AG10803 (cell line): Measurements from ENCODE around the gene ARHGEF12.

Experiments
- DNase-seq: peaks from one replicate; pipeline ENCODE4 v3.0.0; 2010; ENCODE audit warnings: low read depth
- H3K4me3 ChIP-seq: 2 replicates; pipeline ENCODE4 v1.5.1; 2011; ENCODE audit warnings: mild to moderate bottlenecking, low read length, control low read depth
- TF ChIP-seq, protein P1 (sequence below): conservative IDR thresholded peaks from 2 replicates; pipeline ENCODE4 v1.5.1; 2011; ENCODE audit warnings: mild to moderate bottlenecking, low read length, control low read depth, inconsistent platforms

The ARHGEF12 gene

GRCh38 chr11:120336641-120337354 lies 585 bp downstream of the ARHGEF12 start:
- no peak for DNase-seq
- TF ChIP-seq, protein P1, sequence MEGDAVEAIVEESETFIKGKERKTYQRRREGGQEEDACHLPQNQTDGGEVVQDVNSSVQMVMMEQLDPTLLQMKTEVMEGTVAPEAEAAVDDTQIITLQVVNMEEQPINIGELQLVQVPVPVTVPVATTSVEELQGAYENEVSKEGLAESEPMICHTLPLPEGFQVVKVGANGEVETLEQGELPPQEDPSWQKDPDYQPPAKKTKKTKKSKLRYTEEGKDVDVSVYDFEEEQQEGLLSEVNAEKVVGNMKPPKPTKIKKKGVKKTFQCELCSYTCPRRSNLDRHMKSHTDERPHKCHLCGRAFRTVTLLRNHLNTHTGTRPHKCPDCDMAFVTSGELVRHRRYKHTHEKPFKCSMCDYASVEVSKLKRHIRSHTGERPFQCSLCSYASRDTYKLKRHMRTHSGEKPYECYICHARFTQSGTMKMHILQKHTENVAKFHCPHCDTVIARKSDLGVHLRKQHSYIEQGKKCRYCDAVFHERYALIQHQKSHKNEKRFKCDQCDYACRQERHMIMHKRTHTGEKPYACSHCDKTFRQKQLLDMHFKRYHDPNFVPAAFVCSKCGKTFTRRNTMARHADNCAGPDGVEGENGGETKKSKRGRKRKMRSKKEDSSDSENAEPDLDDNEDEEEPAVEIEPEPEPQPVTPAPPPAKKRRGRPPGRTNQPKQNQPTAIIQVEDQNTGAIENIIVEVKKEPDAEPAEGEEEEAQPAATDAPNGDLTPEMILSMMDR = no peak
- peak overlapping the region; percentile 65 for H3K4me3 ChIP-seq

DNA sequence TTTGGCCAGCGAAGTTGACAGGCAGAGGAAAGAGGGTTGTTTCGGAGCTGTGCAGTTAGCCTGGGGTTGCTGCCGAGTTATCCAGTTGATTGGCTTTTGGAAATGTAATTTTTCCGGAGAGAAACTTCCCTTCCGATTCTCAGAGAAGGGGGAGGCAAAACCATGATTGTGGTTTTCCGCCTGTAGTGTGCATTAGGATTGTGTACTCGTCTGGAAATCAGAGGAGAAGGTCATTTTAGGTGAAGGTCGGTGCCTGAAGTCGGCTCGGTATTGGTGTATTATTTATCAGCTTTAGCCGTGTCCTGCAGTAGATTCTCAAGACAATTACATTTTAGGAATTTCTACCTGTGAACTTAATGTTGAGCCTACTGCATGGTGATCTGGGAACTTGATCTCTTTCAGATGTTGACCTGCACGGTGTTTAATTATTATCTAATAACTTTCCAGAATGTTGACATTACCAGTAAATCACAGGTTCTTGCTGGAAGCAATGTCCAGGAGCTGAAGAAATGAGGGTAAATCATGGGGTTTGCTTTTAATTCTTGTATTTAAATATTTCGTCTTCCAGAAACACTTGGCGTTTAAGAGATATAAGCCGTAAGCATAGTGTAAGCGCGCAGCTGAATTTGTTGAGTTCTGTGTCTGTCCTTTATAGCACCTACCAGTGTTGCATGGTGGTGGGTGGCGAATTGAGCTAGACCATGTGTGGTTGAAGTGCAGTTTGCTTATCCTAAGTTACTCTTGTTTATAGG lies 1.3 kb downstream of the ARHGEF12 start:
- H3K4me3 ChIP-seq = peak overlapping the region; percentile 65
- TF ChIP-seq, protein P1 = no peak
- DNase-seq = peak; percentile 29

- peak overlapping the region; percentile 65 for H3K4me3 ChIP-seq
- DNase-seq = peak; percentile 48
- TF ChIP-seq, protein P1 = no peak
These were observed 2.1 kb downstream of the ARHGEF12 start for GRCh38 chr11:120338107-120338933.

DNA sequence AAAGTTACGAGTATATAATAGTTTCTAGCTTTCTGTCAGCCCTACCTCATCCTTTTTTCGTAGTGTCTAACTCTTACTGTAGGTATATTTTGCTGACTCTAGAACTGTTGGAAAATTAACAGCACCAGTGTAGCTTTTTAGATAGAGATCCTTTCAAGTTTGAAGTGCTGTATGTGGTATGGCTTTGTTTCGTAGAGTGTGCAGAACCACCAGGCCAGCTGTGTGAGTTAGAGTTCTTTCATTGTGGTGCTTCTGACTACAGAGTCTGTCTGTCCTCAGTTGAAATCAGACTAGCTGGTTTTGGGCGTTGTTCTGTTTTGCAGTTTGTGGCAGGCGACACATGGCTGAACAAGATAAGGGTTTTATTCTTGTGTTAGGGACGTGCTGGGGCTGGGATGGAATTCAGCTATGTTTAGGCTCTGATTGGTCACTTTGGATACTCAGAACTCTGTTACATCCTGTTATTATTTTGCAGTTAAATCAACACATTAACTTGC lies 3.2 kb downstream of the ARHGEF12 start:
- TF ChIP-seq, protein P1 = no peak
- peak; percentile 38 for DNase-seq
- H3K4me3 ChIP-seq = peak overlapping the region; percentile 65

- TF ChIP-seq, protein P1 = no peak
- no peak overlapping the region for H3K4me3 ChIP-seq
- DNase-seq = no peak
These were observed 4.3 kb downstream of the ARHGEF12 start for GRCh38 chr11:120340529-120340928.

GRCh38 chr11:120342226-120342625 lies 6.0 kb downstream of the ARHGEF12 start:
- TF ChIP-seq, protein P1 = no peak
- H3K4me3 ChIP-seq = no peak overlapping the region
- DNase-seq = no peak
